ENCODE data around the gene GJC1.
A peak's percentile ranks its signal among the peaks of the same experiment; 100 is the strongest.

The GJC1 gene

GRCh38 chr17:44801880-44802279, 28.2 kb downstream of the GJC1 start:
- DNase-seq (ENCODE audit: low read depth) = no peak

GRCh38 chr17:44798356-44798755, 31.7 kb downstream of the GJC1 start:
- DNase-seq (ENCODE audit: low read depth) = no peak

- no peak for DNase-seq (ENCODE audit: low read depth)
These were observed 32.3 kb downstream of the GJC1 start for GRCh38 chr17:44797802-44798201.

- DNase-seq (ENCODE audit: low read depth) = no peak
These were observed 33.4 kb downstream of the GJC1 start for GRCh38 chr17:44796731-44797130.

GRCh38 chr17:44795928-44796327, 34.2 kb downstream of the GJC1 start:
- no peak for DNase-seq (ENCODE audit: low read depth)

GRCh38 chr17:44795421-44795820, 34.7 kb downstream of the GJC1 start:
- no peak for DNase-seq (ENCODE audit: low read depth)

- DNase-seq (ENCODE audit: low read depth) = no peak
These were observed 35.2 kb downstream of the GJC1 start for GRCh38 chr17:44794851-44795413.

- DNase-seq (ENCODE audit: low read depth) = no peak
These were observed 35.9 kb downstream of the GJC1 start for GRCh38 chr17:44793885-44794842.

- DNase-seq (ENCODE audit: low read depth) = no peak
These were observed 37.8 kb downstream of the GJC1 start for GRCh38 chr17:44792276-44792675.

GRCh38 chr17:44788139-44788538, 41.9 kb downstream of the GJC1 start:
- DNase-seq (ENCODE audit: low read depth) = no peak

GRCh38 chr17:44787271-44787940, 42.7 kb downstream of the GJC1 start:
- DNase-seq (ENCODE audit: low read depth) = no peak

GRCh38 chr17:44786551-44787081, 43.5 kb downstream of the GJC1 start:
- no peak for DNase-seq (ENCODE audit: low read depth)

- no peak for DNase-seq (ENCODE audit: low read depth)
These were observed 44.2 kb downstream of the GJC1 start for GRCh38 chr17:44785921-44786320.

GRCh38 chr17:44782326-44782850, 47.7 kb downstream of the GJC1 start:
- no peak for DNase-seq (ENCODE audit: low read depth)

- DNase-seq (ENCODE audit: low read depth) = no peak
These were observed 48.3 kb downstream of the GJC1 start for GRCh38 chr17:44781551-44782325.

GRCh38 chr17:44780845-44781480, 49.1 kb downstream of the GJC1 start:
- DNase-seq (ENCODE audit: low read depth) = no peak

- no peak for DNase-seq (ENCODE audit: low read depth)
These were observed 49.9 kb downstream of the GJC1 start for GRCh38 chr17:44780161-44780560.

GRCh38 chr17:44779211-44780025, 50.7 kb downstream of the GJC1 start:
- peak; percentile 71 for DNase-seq (ENCODE audit: low read depth)

- DNase-seq (ENCODE audit: low read depth) = no peak
These were observed 51.4 kb downstream of the GJC1 start for GRCh38 chr17:44778656-44779210.

Measured in activated gamma-delta T cell treated with anti-CD3 and anti-CD28 coated beads, Interleukin-2, amount 50 U/mL, for 16 hours (primary cell).